ENCODE results near the gene MAN1B1. TPM values are rescaled to one million over a fixed set of nuclear protein-coding genes. Genes with fewer than 3 reads are reported as not detected.

The MAN1B1 gene
- total and polyA plus RNA-seq, 7 donors: 12.0 to 52.0 (median 28.2) TPM

DNA sequence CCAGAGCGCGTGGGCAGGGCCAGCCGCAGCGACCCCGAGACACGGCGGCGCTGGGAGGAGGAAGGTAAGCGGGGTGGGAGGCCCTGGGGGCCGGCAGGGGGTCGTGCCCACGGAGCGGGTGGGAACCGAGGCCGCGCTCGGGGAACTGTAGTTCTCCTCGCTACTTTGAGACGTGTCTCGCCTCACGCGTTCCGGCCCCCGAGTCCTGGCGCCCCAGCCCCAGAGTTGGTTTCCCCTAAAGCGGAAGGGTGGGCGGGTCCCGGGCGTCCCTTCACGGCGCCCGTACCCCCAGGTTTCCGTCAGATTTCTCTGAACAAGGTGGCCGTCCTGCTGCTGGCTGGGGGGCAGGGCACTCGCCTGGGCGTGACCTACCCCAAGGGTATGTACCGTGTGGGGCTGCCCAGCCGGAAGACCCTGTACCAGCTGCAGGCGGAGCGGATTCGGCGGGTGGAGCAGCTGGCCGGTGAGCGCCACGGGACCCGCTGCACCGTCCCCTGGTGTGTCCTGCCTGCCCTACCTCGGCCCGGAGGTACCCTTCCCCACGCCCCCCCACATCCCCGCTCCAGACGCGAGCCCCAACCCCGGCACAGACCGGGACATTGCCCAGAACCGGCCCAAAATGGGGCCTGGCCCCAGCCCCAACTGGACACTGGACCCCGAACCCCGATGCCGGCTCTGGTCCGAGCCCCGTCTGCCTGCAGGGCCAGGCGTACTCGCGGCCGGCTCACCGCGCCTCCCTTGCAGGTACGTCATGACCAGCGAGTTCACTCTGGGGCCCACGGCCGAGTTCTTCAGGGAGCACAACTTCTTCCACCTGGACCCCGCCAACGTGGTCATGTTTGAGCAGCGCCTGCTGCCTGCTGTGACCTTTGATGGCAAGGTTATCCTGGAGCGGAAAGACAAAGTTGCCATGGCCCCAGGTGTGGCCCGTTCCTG, 8.8 kb upstream of the MAN1B1 start:
- Histone ChIP-seq H3K9me3 (no peaks in the 10 kb centered on the region), H3K27me3 (peaks cover 20 to 64% (median 33%) of the 10 kb centered on the region in 3 donors), H3K4me3 (peak overlapping the region; percentile 45 to 64 (median 58)), H3K36me3 (peaks cover 0 to 37% (median 0%) of the 10 kb centered on the region in 4 donors), H3K27ac (peak overlapping the region; percentile 34 to 67 (median 38)), H3K4me1 (peaks cover 0 to 29% (median 27%) of the 10 kb centered on the region in 4 donors)
- intact Hi-C loops (cut with DNase I): no loop called here
- peak; percentile 69 for DNase-seq
- TF ChIP-seq EP300 (IDR thresholded peaks at IDR 0.05) (no peak), CTCF (IDR thresholded peaks at IDR 0.05) (no peak), POLR2A (IDR thresholded peaks at IDR 0.05) (no peak), POLR2AphosphoS5 (IDR thresholded peaks at IDR 0.05) (no peak)
- 5 to 15% methylated on average over 76 of the region's 76 CpGs for WGBS, 2 donors

DNA sequence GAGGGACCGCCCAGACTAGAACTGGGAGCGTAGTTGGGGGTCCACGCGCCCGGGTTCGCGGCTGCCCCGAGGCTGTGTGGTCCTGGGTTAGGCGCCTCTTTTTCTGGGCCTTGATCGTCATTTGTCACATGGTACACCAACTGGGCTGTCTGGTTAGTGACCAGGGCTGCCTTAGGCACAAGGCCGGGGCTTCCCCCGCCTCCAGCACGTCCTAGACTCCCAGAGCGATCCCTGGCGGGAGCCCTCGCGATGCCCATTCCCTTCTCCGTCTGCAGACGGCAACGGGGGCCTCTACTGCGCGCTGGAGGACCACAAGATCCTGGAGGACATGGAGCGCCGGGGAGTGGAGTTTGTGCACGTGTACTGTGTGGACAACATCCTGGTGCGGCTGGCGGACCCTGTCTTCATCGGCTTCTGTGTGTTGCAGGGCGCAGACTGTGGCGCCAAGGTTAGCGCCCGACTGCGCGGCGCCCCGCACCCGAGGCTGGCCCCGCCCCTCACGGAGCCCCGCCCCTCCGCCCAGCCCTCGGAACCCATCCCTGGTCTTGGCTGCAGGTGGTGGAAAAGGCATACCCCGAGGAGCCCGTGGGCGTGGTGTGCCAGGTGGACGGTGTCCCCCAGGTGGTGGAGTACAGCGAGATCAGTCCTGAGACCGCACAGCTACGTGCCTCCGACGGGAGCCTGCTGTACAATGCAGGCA, 7.9 kb upstream of the MAN1B1 start:
- TF ChIP-seq CTCF (IDR thresholded peaks at IDR 0.05) (no peak), POLR2AphosphoS5 (IDR thresholded peaks at IDR 0.05) (no peak), EP300 (IDR thresholded peaks at IDR 0.05) (no peak)
- intact Hi-C loops (cut with DNase I): no loop called here
- Histone ChIP-seq H3K4me3 (peak overlapping the region in 3 of 4 donors; percentile 57 to 64 (median 60)), H3K9me3 (no peaks in the 10 kb centered on the region), H3K4me1 (peaks cover 0 to 34% (median 31%) of the 10 kb centered on the region in 4 donors), H3K27me3 (peaks cover 20 to 64% (median 33%) of the 10 kb centered on the region in 3 donors), H3K27ac (no peak overlapping the region), H3K36me3 (peaks cover 0 to 37% (median 0%) of the 10 kb centered on the region in 4 donors)
- 23 to 68% methylated on average over 51 of the region's 51 CpGs for whole genome bisulfite sequencing, 2 donors
- peak; percentile 62 for DNase-seq

GRCh38 chr9:137079401-137079787, 7.4 kb upstream of the MAN1B1 start:
- H3K36me3 ChIP-seq: peaks cover 0 to 37% (median 0%) of the 10 kb centered on the region in 4 donors
- WGBS, 2 donors: 33 to 75% methylated on average over 13 of the region's 13 CpGs

More at GRCh38 chr9:137079401-137079787, 7.4 kb upstream of the MAN1B1 start:
- TF ChIP-seq POLR2A (IDR thresholded peaks at IDR 0.05): no peak
- no peak for TF ChIP-seq POLR2AphosphoS5 (IDR thresholded peaks at IDR 0.05)
- TF ChIP-seq CTCF (IDR thresholded peaks at IDR 0.05): no peak
- no peak for TF ChIP-seq EP300 (IDR thresholded peaks at IDR 0.05)
- Histone ChIP-seq H3K4me1 (peaks cover 0 to 34% (median 32%) of the 10 kb centered on the region in 4 donors), H3K4me3 (no peak overlapping the region), H3K27me3 (peaks cover 20 to 61% (median 33%) of the 10 kb centered on the region in 3 donors), H3K9me3 (no peaks in the 10 kb centered on the region), H3K27ac (no peak overlapping the region)
- DNase-seq: no peak
- intact Hi-C loops (cut with DNase I): no loop called here

Data from sigmoid colon (tissue), 7 donors.